Measurements from ENCODE around the gene CCL20.
"Not testable (repeated sequence)": the region's sequence is repeated elsewhere in the genome, so short reads cannot be mapped to it uniquely, and the experiment has no call there.

CCL20 gene

DNA sequence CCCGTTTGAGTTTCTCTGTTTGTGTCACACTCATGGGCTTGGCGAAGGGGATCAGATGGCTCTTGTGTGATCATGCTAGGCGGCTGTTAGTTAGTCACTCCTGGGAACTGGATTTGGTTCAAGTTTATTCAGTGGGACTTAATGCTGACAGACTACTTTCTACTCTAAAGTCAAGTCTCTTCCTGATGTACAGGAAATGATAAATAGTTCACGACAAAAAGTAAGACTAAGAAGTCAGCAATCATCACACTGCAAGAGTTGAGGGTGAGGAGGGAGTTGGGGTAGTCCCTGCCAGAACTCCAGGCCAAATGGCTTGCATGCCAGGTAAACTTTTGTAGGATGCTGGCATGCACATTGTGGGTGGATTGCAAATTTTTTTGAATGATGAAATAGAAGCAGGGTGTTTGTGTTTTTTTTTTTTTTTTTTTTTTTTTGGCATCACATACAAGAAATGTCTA, 25.1 kb upstream of the CCL20 start:
- H3K9me3 Mint-ChIP-seq (ENCODE audit: low read depth), result no peaks in the 10 kb centered on the region
- no peak overlapping the region for H3K4me3 Mint-ChIP-seq
- peaks cover 7% of the 10 kb centered on the region for H3K27me3 Mint-ChIP-seq
- peaks cover 4% of the 10 kb centered on the region for H3K4me1 Mint-ChIP-seq (ENCODE audit: low read depth)
- H3K36me3 Mint-ChIP-seq, result peaks cover 2% of the 10 kb centered on the region
- no peak overlapping the region for H3K27ac Mint-ChIP-seq

DNA sequence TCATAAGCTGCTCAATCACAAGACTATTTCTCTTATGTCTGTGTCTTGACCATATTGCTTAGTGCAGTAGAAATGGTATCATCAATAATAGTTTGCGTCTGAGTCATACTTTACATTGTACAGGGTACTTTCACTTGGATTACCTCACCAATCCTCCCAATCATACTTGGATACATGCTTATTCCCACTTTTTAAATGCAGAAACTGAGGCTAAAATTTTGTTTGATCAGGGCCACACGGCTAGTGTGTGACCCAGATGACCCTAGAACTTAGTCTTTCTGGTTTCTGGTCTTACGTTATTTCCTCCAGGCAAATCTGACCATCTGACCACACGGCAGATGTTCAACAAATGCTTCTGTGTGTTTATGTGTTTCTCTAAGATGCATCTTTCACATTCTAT, 23.8 kb upstream of the CCL20 start:
- Mint-ChIP-seq H3K27me3 (peaks cover 6% of the 10 kb centered on the region), H3K9me3 (ENCODE audit: low read depth) (no peaks in the 10 kb centered on the region), H3K4me1 (ENCODE audit: low read depth) (no peaks in the 10 kb centered on the region), H3K4me3 (no peak overlapping the region), H3K36me3 (peaks cover 2% of the 10 kb centered on the region), H3K27ac (no peak overlapping the region)

DNA sequence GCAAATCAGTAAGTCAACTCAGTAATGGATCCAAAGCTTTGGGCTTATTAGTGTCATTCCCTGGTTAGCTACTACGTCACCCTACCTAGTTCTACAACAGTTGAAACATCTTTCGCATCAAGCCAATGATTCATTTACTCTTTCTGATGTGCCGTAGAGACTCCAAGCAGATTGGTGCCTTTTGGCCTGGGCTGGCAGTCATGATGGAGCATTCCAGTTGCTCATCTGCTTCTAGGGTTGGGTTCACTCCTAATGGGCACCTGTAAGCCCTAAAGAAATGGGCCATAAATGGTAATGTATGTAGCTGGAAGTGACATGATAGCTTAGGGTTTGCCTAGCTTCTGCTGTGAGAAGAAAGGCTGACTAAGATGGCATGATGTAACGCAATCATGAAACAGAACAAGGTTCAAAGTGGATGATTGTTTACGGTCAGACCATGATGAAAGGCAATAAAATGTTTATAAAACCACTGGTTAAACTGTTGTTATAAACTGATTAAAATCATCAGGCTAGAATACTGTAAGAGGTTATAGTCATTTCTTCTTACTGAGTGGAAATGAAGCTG, 20.4 kb upstream of the CCL20 start:
- no peak overlapping the region for H3K27ac Mint-ChIP-seq
- peaks cover 6% of the 10 kb centered on the region for H3K27me3 Mint-ChIP-seq
- H3K4me1 Mint-ChIP-seq (ENCODE audit: low read depth), result no peaks in the 10 kb centered on the region
- peaks cover 2% of the 10 kb centered on the region for H3K36me3 Mint-ChIP-seq
- no peaks in the 10 kb centered on the region for H3K9me3 Mint-ChIP-seq (ENCODE audit: low read depth)
- H3K4me3 Mint-ChIP-seq, result no peak overlapping the region

DNA sequence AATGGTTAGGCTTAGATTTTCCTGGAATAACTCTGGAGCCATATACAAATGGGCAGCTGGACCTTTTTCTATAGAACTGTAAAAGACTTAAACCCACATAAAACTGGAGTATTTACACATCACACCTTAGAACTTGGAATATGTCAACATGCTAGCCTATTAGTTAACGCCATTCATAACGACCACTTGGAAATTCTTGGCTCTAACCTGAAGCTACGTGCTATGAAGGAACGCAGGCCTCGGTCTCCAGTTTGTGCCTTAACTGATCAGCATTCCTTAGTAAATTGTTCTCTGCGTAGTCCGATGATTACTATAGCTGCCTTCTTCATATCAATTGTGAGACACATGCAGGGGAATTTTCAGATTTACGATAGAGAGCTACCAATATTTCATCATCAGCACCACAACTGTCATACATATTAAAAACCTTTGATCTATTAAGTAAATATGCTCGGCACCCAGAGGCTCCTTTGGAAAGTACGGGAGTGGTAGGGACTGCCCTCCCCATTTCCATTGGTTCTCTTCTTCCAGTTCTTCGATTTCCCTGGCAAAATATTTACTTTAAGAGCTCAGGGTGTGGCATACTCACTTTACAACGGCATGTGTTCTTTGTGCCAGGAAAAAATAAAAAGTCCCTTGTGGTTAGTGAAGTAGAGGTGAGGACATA, 17.5 kb upstream of the CCL20 start:
- Mint-ChIP-seq H3K4me1 (ENCODE audit: low read depth) (no peaks in the 10 kb centered on the region), H3K4me3 (no peak overlapping the region), H3K27ac (no peak overlapping the region), H3K36me3 (no peaks in the 10 kb centered on the region), H3K27me3 (peaks cover 2% of the 10 kb centered on the region), H3K9me3 (ENCODE audit: low read depth) (no peaks in the 10 kb centered on the region)

DNA sequence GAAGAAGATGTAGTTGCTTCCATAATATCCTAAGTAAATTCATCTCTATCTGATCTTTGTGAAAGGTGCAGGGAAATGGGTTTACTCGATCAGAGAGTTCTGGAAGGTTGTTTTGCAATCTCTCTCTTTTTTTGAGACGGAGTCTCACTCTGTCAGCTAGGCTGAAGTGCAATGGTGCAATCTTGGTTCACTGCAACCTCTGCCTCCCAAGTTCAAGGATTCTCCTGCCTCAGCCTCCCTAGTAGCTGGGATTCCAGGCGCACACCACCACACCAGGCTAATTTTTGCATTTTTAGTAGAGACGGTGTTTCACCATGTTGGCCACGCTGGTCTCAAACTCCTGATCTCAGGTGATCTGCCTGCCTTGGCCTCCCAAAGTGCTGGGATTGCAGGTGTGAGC, 16.9 kb upstream of the CCL20 start:
- H3K27ac Mint-ChIP-seq; H3K36me3 Mint-ChIP-seq; H3K9me3 Mint-ChIP-seq (ENCODE audit: low read depth); H3K27me3 Mint-ChIP-seq; H3K4me1 Mint-ChIP-seq (ENCODE audit: low read depth); H3K4me3 Mint-ChIP-seq: not testable (repeated sequence)

DNA sequence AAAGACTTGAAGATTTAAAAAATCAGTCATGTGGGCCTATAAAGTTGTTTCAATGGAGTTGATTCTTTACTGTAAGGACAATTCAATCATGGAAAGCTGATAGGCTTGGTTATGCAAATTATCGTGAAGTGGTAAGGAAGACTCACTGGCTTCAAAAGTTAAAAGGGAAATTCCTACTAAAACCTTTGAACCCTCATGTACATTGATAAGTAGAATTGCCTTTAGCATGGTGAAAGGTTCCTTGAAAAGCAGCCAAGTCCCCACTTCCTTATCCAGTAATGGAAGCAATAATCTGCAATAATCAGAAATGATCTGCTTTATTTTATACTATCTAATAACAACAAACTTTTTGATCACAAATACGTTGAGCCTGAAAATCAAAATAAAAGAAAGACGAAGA, 14.4 kb upstream of the CCL20 start:
- no peaks in the 10 kb centered on the region for H3K36me3 Mint-ChIP-seq
- H3K27ac Mint-ChIP-seq, result no peak overlapping the region
- H3K4me1 Mint-ChIP-seq (ENCODE audit: low read depth), result no peaks in the 10 kb centered on the region
- no peak overlapping the region for H3K4me3 Mint-ChIP-seq
- no peaks in the 10 kb centered on the region for H3K9me3 Mint-ChIP-seq (ENCODE audit: low read depth)
- H3K27me3 Mint-ChIP-seq, result peaks cover 2% of the 10 kb centered on the region

DNA sequence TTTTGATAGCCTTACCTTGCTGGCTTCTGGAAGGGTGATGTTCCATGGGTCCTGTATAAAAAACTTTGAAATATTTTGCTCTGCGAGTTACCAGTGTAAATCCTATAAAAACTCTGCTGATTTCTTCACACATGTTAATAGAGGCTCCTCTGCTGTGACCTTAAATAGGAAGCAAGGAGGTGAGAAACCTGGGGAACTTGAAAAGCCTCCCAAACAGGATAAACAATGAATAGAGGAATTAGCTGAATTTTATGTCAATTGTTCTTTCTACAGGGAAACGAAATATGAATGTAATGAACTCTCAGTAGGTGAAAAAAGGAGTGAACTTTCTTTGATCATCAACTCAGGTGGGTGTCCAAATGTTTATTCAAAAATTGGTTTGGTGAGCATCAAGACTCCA, 10.8 kb upstream of the CCL20 start:
- no peaks in the 10 kb centered on the region for H3K36me3 Mint-ChIP-seq
- peaks cover 2% of the 10 kb centered on the region for H3K27me3 Mint-ChIP-seq
- H3K4me1 Mint-ChIP-seq (ENCODE audit: low read depth), result peaks cover 8% of the 10 kb centered on the region
- H3K9me3 Mint-ChIP-seq (ENCODE audit: low read depth), result no peaks in the 10 kb centered on the region
- no peak overlapping the region for H3K4me3 Mint-ChIP-seq
- no peak overlapping the region for H3K27ac Mint-ChIP-seq

DNA sequence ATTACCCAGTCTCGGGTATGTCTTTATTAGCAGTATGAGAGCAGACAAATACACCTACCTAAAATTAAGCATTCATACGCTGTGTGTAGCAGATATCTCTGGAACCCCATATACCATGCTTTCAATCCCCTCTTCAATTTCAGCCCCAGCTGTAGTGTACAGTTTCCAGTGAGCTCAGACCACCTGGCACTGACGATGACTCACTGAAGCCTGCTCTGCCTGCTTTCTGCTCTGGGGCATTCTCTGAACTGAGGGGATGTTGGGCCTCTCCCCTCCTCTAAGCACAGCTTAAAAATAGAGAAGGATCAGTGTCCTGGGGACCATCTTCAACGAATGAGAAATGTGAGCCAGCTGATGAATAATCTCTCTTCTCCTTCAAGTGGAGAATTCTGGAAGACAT, 8.7 kb upstream of the CCL20 start:
- Mint-ChIP-seq H3K36me3 (no peaks in the 10 kb centered on the region), H3K4me1 (ENCODE audit: low read depth) (peaks cover 8% of the 10 kb centered on the region), H3K27ac (peak overlapping the region; percentile 13), H3K4me3 (no peak overlapping the region), H3K27me3 (peaks cover 2% of the 10 kb centered on the region), H3K9me3 (ENCODE audit: low read depth) (no peaks in the 10 kb centered on the region)

DNA sequence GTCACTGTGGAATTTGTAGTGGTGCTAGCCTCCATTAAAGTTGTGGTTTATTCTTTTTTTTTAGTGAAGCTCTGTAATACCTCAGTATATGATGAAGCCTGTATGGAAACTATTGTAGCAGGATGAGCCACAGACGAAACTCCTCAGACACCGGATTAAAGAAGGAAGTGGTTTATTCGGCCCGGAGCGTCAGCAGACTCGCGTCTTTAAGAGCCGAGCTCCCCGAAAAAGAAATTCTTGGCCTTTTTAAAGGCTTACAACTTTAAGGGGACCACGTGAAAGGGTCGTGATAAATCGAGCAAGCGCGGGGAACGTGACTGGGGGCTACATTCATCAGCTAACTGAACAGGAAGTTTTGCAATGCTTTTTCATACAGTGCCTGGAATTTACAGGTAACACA, 8.1 kb upstream of the CCL20 start:
- Mint-ChIP-seq H3K4me1 (ENCODE audit: low read depth) (peaks cover 8% of the 10 kb centered on the region), H3K27me3 (peaks cover 2% of the 10 kb centered on the region), H3K36me3 (no peaks in the 10 kb centered on the region), H3K4me3 (peak overlapping the region; percentile 68), H3K9me3 (ENCODE audit: low read depth) (no peaks in the 10 kb centered on the region), H3K27ac (peak overlapping the region; percentile 74)

DNA sequence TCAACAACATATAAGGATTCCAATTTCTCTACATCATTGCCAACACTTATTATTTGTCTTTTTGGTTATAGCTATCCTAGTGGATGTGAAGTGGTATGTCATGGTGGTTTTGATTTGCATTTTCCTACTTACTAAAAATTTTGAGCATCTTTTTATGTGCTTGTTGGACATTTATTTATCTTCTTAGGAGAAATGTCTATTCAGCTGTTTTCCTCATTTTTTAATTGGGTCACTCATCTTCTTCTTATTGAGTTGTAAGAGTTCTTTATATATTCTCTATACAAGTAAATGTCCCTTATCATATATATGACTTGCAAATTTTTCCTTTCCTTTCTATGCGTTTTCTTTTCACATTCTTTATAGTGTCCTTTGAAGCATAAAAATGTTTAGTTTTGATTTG, 4.7 kb upstream of the CCL20 start:
- H3K4me1 Mint-ChIP-seq (ENCODE audit: low read depth), result peaks cover 8% of the 10 kb centered on the region
- no peaks in the 10 kb centered on the region for H3K9me3 Mint-ChIP-seq (ENCODE audit: low read depth)
- H3K27ac Mint-ChIP-seq, result no peak overlapping the region
- H3K4me3 Mint-ChIP-seq, result no peak overlapping the region
- no peaks in the 10 kb centered on the region for H3K36me3 Mint-ChIP-seq
- peaks cover 7% of the 10 kb centered on the region for H3K27me3 Mint-ChIP-seq

DNA sequence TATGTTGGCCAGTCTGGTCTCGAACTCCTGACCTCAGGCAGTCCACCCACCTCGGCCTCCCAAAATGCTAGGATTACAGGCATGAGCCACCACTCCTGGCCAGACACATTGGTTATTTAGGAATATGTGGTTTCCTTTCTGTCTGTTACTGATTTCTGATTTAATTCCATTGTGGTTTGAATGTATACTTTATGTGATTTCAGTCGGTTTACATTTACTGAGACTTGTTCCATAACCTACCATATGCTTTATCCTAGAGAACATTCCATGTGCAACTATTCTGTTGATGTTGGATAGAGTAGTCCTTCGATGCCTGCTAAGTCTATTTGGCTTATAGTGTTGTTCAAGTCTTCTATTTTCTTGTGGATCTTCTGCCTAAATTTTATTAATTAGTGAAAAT, 1.6 kb upstream of the CCL20 start:
- H3K27me3 Mint-ChIP-seq, result peaks cover 7% of the 10 kb centered on the region
- no peaks in the 10 kb centered on the region for H3K9me3 Mint-ChIP-seq (ENCODE audit: low read depth)
- H3K4me3 Mint-ChIP-seq, result no peak overlapping the region
- H3K36me3 Mint-ChIP-seq, result no peaks in the 10 kb centered on the region
- H3K27ac Mint-ChIP-seq, result no peak overlapping the region
- no peaks in the 10 kb centered on the region for H3K4me1 Mint-ChIP-seq (ENCODE audit: low read depth)

DNA sequence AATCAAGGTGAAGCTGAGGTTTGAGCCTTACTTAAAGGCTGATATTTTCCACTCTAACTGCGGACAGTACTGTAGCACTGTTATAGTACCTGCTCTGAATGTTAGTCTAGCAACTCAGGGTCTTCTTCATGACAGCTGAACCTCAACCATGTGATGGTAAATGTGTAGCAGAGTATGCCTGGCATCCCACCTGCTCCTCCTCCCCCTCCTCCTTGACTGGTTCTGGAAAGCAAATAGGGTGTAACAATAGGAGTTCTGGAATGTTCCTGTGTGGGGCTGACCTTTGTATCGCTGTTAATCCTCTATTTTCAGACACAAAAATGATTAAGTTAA, 447 bp upstream of the CCL20 start:
- Mint-ChIP-seq H3K27ac (no peak overlapping the region), H3K36me3 (no peaks in the 10 kb centered on the region)

DNA sequence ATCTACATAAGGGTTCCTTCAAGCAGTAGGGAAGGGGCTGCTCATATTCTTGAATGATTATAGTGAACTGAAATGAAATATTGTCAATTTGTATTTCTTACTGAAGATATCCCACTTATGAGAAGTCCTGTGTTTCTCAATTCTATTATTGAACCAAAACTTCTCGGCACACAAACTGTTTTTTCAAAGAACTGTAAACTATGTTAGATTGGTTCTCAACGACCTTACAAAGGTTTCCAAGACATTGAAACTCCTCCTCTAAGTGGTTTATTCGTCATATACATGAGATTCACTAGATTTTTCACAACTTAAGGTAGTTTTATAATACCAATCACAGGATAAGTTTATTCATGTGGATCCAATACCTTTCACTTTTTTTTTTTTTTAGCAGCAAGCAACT, 1.4 kb downstream of the CCL20 start:
- Mint-ChIP-seq H3K4me3 (no peak overlapping the region), H3K9me3 (ENCODE audit: low read depth) (no peaks in the 10 kb centered on the region), H3K4me1 (ENCODE audit: low read depth) (peaks cover 9% of the 10 kb centered on the region), H3K36me3 (no peaks in the 10 kb centered on the region), H3K27me3 (peaks cover 7% of the 10 kb centered on the region), H3K27ac (no peak overlapping the region)

More for the DNA sequence above, 447 bp upstream of the CCL20 start:
- no peaks in the 10 kb centered on the region for H3K9me3 Mint-ChIP-seq (ENCODE audit: low read depth)
- H3K4me1 Mint-ChIP-seq (ENCODE audit: low read depth), result peaks cover 4% of the 10 kb centered on the region
- no peak overlapping the region for H3K4me3 Mint-ChIP-seq
- peaks cover 7% of the 10 kb centered on the region for H3K27me3 Mint-ChIP-seq

DNA sequence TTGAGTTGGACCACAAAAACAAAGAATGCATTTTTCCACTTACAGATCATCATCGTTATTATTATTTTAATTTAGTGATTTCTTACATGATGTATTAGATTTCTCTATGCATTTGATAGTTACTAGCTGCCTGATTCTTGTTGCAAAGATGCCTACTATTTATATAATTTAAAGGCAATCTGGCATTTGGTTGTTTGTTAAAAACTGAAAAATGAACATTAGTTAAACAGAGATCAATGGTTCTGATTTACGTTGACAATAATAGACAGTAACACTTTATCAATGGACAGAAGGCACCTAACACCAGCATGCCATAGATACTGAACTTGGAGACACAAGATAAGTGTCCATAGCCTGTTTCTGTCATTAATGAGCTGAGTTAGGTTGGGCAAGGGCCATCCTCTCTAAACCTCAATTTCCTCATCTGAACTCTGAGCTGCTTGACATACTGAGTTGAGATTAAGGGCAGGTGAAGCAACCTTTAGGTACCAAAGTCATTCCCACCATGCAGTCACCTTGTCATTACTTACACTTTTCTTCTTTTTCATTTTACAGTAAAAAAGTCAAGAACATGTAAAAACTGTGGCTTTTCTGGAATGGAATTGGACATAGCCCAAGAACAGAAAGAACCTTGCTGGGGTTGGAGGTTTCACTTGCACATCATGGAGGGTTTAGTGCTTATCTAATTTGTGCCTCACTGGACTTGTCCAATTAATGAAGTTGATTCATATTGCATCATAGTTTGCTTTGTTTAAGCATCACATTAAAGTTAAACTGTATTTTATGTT, 3.1 kb downstream of the CCL20 start:
- Mint-ChIP-seq H3K27me3 (peaks cover 13% of the 10 kb centered on the region), H3K4me1 (ENCODE audit: low read depth) (peaks cover 9% of the 10 kb centered on the region), H3K4me3 (no peak overlapping the region), H3K27ac (no peak overlapping the region), H3K9me3 (ENCODE audit: low read depth) (no peaks in the 10 kb centered on the region), H3K36me3 (no peaks in the 10 kb centered on the region)

DNA sequence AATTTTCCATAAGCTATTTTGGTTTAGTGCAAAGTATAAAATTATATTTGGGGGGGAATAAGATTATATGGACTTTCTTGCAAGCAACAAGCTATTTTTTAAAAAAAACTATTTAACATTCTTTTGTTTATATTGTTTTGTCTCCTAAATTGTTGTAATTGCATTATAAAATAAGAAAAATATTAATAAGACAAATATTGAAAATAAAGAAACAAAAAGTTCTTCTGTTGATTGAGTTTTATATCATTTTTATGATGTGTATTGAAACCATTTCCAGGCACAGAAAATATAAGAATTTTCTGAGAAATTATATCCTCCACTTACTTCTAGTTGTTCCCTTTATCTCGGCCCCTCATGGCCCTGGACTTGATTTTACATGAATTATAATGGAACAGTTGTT, 3.7 kb downstream of the CCL20 start:
- Mint-ChIP-seq H3K4me1 (ENCODE audit: low read depth) (peaks cover 9% of the 10 kb centered on the region), H3K4me3 (no peak overlapping the region)

More for the DNA sequence above, 3.7 kb downstream of the CCL20 start:
- H3K27ac Mint-ChIP-seq, result no peak overlapping the region
- no peaks in the 10 kb centered on the region for H3K9me3 Mint-ChIP-seq (ENCODE audit: low read depth)
- no peaks in the 10 kb centered on the region for H3K36me3 Mint-ChIP-seq
- H3K27me3 Mint-ChIP-seq, result peaks cover 11% of the 10 kb centered on the region
